Measurements from ENCODE around the gene TANGO2.

DNA sequence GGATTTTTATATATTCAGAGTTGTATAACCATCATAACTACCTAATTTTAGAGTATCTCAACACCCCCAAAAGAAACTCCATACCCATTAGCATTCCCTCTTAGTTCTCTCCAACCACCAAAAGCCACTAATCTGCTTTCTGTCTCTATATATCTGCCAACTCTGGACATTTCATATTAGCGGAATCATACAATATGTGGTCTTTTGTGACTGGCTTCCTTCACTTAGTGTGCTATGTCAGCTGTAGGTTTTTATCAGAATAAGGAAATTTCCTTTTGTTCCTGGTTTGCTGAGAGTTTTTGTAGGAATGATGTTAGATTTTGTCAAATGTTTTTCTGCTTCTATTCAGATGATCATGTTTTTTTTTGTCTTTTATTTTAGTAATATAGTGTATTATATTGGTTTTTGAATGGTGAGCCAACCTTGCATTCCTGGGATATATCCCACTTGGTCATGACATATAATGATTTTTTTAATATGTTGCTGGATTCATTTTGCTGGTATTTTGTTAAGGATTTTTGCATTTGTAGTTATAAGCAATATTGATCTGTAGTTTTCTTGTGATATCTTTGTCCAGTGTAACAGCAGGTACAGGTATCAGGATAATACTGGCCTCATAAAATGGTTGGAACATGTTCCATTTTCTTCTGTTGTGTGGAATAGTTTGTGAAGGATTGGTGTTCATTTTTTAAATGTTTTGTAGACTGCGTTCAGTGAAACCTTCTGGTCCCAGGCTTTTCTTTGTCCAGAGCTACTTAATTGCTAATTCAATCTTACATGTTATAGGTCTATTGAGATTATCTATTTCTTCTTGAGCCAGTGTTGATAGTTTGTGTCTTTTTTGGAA is 75.9 kb downstream of the TANGO2 start:
- no peak for TF ChIP-seq SUZ12 (IDR thresholded peaks at IDR 0.05; ENCODE audit: extremely low read depth, insufficient read depth, insufficient read length)
- no peak for TF ChIP-seq YY1 (IDR thresholded peaks at IDR 0.05; ENCODE audit: insufficient read depth, insufficient read length)
- no peak for TF ChIP-seq ZNF274 (IDR thresholded peaks at IDR 0.05; ENCODE audit: low read depth, low read length)
